Gastrocnemius medialis (tissue), 4 donors: Measurements from ENCODE around the gene ALMS1.
"Not testable (repeated sequence)": the region's sequence is repeated elsewhere in the genome, so short reads cannot be mapped to it uniquely, and the experiment has no call there.

ENCODE experiments used
- POLR2A ChIP-seq, 2 donors: fragments of 450-650 bp; IDR thresholded peaks; one replicate each; pipeline ENCODE4 v1.6.1; 2017; ENCODE audit warnings: antibody characterized with exemption in 2 of 2, mild to moderate bottlenecking in 2 of 2, moderate library complexity in 2 of 2
- TF ChIP-seq, protein P1 (sequence below), 5 experiments: fragments of 450-650 bp in 3 of 5; fragments of 200-600 bp in 2 of 5; sonication (generic) in 2 of 5; IDR thresholded peaks in 4 of 5; conservative IDR thresholded peaks in 1 of 5; 1 replicate in 4 of 5; 2 replicates in 1 of 5; pipeline ENCODE4 v1.5.1; 2016 to 2019; ENCODE audit warnings: antibody characterized with exemption in 5 of 5, mild to moderate bottlenecking in 3 of 5, moderate library complexity in 3 of 5

DNA sequence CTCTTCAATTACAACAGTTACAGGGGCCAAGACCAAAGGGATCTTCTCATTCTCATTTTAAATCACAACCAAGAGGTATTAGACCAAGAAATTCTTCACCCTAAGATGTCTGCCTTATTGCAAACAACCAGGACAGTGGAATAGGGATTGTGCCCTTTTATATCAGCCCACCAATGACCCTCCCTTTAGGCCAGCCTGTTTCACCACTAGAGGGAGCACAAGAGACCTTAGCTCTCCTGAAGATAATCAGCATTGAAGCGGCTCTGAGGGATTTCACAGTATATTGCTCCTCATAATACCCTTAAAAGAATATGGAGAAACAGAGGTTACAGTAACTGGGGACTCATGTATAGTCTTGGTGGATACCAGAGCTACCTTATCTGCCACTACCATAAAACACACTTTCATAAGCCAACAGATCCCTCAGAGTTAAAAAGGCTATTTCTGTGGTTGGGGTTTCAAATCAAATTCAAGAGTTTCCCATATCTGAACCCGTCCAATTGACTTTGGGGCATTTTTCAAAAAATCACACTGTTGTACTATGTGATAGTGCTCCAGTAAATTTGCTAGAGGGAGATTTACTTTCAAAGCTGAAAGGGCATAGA, 245.1 kb downstream of the ALMS1 start:
- TF ChIP-seq, protein P1, sequence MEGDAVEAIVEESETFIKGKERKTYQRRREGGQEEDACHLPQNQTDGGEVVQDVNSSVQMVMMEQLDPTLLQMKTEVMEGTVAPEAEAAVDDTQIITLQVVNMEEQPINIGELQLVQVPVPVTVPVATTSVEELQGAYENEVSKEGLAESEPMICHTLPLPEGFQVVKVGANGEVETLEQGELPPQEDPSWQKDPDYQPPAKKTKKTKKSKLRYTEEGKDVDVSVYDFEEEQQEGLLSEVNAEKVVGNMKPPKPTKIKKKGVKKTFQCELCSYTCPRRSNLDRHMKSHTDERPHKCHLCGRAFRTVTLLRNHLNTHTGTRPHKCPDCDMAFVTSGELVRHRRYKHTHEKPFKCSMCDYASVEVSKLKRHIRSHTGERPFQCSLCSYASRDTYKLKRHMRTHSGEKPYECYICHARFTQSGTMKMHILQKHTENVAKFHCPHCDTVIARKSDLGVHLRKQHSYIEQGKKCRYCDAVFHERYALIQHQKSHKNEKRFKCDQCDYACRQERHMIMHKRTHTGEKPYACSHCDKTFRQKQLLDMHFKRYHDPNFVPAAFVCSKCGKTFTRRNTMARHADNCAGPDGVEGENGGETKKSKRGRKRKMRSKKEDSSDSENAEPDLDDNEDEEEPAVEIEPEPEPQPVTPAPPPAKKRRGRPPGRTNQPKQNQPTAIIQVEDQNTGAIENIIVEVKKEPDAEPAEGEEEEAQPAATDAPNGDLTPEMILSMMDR (IDR thresholded peaks at IDR 0.05 in 4 of 5, conservative IDR thresholded peaks at IDR 0.05 in 1 of 5), result peak in 2 of 5 experiments; percentile 29 to 32
- not testable (repeated sequence) for TF ChIP-seq POLR2A (IDR thresholded peaks at IDR 0.05)
